ENCODE data around the gene TRIM72.
A peak's percentile ranks its signal among the peaks of the same experiment; 100 is the strongest.

TRIM72 gene

GRCh38 chr16:31183432-31184428 is 30.2 kb upstream of the TRIM72 start:
- H3K9ac ChIP-seq (ENCODE audit: low read length), result no peak overlapping the region
- H3K9me3 ChIP-seq (ENCODE audit: control insufficient read depth, insufficient read depth, low read depth, low read length), result no peaks in the 10 kb centered on the region
- H3K27ac ChIP-seq (ENCODE audit: low read depth, low read length), result no peak overlapping the region
- 0 out of 2 replicates have a peak overlapping the region, but pooled peaks have one; percentile 1 for H3K4me3 ChIP-seq (ENCODE audit: low read depth, low read length)
- no peaks in the 10 kb centered on the region for H3K27me3 ChIP-seq (ENCODE audit: control insufficient read depth, insufficient read depth, low read length)
- H3K4me1 ChIP-seq (ENCODE audit: control insufficient read depth, insufficient read depth, low read length), result peaks cover 6% of the 10 kb centered on the region; the same call in 1 of the 2 replicates
- H3K36me3 ChIP-seq (ENCODE audit: control insufficient read depth, insufficient read depth, low read length), result peaks cover 76% of the 10 kb centered on the region

DNA sequence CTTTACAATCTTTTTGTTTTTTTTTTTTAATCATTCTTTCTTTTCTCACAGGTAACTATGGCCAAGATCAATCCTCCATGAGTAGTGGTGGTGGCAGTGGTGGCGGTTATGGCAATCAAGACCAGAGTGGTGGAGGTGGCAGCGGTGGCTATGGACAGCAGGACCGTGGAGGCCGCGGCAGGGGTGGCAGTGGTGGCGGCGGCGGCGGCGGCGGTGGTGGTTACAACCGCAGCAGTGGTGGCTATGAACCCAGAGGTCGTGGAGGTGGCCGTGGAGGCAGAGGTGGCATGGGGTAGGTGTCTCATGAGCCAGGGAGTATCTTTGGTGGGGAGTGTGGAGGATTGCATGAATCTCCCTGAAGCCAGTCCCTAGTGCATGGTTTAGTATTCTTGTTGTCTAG is 29.0 kb upstream of the TRIM72 start:
- Histone ChIP-seq H3K9me3 (ENCODE audit: control insufficient read depth, insufficient read depth, low read depth, low read length) (no peaks in the 10 kb centered on the region), H3K36me3 (ENCODE audit: control insufficient read depth, insufficient read depth, low read length) (peaks cover 87% of the 10 kb centered on the region), H3K4me3 (ENCODE audit: low read depth, low read length) (no peak overlapping the region), H3K4me1 (ENCODE audit: control insufficient read depth, insufficient read depth, low read length) (0 out of 2 replicates have a peak, but pooled peaks cover 4% of the 10 kb centered on the region), H3K9ac (ENCODE audit: low read length) (no peak overlapping the region), H3K27me3 (ENCODE audit: control insufficient read depth, insufficient read depth, low read length) (no peaks in the 10 kb centered on the region), H3K27ac (ENCODE audit: low read depth, low read length) (no peak overlapping the region)

DNA sequence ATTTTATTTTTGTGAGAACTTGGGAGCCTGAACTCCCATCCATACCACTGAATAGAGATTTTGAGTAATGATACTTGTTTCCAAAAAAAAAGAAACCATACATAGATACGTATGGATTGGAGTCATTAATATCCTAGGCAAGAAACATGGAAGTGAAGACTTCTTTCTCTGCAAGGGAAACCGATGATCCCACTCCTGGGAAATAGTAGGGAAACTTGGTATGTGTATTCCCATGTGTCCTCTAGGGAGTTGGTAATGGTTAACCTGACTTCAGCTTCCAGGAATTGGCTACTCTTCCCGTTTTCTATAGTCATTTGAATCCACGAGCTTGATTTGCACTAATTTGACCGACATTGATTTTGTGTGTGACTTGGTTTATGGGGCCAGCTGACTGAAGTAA is 28.6 kb upstream of the TRIM72 start:
- H3K4me1 ChIP-seq (ENCODE audit: control insufficient read depth, insufficient read depth, low read length), result 0 out of 2 replicates have a peak, but pooled peaks cover 4% of the 10 kb centered on the region
- H3K9ac ChIP-seq (ENCODE audit: low read length), result no peak overlapping the region
- no peaks in the 10 kb centered on the region for H3K27me3 ChIP-seq (ENCODE audit: control insufficient read depth, insufficient read depth, low read length)
- H3K27ac ChIP-seq (ENCODE audit: low read depth, low read length), result no peak overlapping the region
- no peak overlapping the region for H3K4me3 ChIP-seq (ENCODE audit: low read depth, low read length)
- peaks cover 92% of the 10 kb centered on the region for H3K36me3 ChIP-seq (ENCODE audit: control insufficient read depth, insufficient read depth, low read length)
- no peaks in the 10 kb centered on the region for H3K9me3 ChIP-seq (ENCODE audit: control insufficient read depth, insufficient read depth, low read depth, low read length)

DNA sequence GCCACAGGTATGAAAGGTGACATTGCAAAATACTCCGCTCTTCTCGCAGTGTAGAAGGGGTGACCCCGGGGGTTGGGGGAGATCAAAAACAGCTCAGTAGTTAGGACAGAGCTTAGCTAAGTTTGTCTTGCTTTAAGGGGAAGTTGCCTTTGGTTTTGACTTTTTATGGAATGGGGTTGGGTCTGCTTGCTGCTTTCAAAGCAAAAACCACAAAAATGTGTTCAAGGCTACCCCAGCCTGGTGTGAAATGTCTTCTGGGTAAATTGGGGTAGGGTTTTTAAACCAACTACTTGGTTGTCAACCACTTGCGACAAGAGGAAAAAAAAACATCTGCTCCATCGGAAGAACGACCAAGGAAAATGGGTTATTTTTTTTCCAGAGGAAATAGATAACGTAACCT is 27.7 kb upstream of the TRIM72 start:
- H3K4me1 ChIP-seq (ENCODE audit: control insufficient read depth, insufficient read depth, low read length), result 0 out of 2 replicates have a peak, but pooled peaks cover 4% of the 10 kb centered on the region
- H3K27ac ChIP-seq (ENCODE audit: low read depth, low read length), result no peak overlapping the region
- no peaks in the 10 kb centered on the region for H3K9me3 ChIP-seq (ENCODE audit: control insufficient read depth, insufficient read depth, low read depth, low read length)
- H3K27me3 ChIP-seq (ENCODE audit: control insufficient read depth, insufficient read depth, low read length), result no peaks in the 10 kb centered on the region
- no peak overlapping the region for H3K9ac ChIP-seq (ENCODE audit: low read length)
- H3K4me3 ChIP-seq (ENCODE audit: low read depth, low read length), result no peak overlapping the region
- H3K36me3 ChIP-seq (ENCODE audit: control insufficient read depth, insufficient read depth, low read length), result peaks cover 98% of the 10 kb centered on the region

DNA sequence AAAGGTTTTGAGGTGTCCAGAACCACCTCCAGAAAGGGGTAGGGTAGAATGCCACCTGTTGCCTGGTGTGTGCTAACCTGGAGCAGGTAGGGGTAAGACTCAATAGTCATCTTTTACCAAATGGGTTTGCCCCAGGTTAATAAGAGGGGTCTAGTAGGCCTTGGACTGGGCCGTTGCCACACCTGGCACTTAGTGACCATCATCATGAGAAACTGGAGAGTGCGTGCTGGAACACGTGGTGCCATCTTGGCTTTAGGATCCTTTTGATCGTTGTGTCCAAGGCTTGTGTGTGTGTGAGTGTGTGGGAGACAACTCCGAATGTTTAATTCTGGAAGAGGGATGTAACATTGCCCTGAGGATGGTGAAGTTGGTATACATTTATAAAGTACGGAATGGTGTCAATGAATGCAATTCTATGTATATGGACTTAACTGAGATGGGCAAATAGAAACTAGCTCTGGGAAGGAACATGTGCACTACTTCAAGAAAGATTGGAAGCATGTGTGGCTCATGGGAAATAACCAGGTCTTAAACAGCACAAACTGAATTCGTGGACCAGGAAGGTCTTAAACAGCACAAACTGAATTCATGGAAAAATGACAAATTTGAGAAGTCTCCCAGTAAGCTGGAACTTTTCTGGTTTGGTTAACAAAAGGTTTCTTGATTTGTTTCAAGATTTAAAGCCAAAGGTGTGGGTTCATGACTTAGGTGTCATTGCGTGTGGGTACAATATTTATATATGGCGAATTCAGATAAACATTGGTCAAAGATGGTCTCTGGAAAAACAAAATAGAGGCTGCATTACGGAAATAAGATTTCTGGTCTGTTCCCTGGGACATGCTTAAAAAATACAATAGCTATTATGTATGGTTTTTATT is 26.8 kb upstream of the TRIM72 start:
- Histone ChIP-seq H3K9ac (ENCODE audit: low read length) (no peak overlapping the region), H3K4me3 (ENCODE audit: low read depth, low read length) (no peak overlapping the region), H3K4me1 (ENCODE audit: control insufficient read depth, insufficient read depth, low read length) (0 out of 2 replicates have a peak, but pooled peaks cover 4% of the 10 kb centered on the region), H3K27ac (ENCODE audit: low read depth, low read length) (no peak overlapping the region), H3K27me3 (ENCODE audit: control insufficient read depth, insufficient read depth, low read length) (no peaks in the 10 kb centered on the region), H3K36me3 (ENCODE audit: control insufficient read depth, insufficient read depth, low read length) (peaks cover 100% of the 10 kb centered on the region), H3K9me3 (ENCODE audit: control insufficient read depth, insufficient read depth, low read depth, low read length) (no peaks in the 10 kb centered on the region)

DNA sequence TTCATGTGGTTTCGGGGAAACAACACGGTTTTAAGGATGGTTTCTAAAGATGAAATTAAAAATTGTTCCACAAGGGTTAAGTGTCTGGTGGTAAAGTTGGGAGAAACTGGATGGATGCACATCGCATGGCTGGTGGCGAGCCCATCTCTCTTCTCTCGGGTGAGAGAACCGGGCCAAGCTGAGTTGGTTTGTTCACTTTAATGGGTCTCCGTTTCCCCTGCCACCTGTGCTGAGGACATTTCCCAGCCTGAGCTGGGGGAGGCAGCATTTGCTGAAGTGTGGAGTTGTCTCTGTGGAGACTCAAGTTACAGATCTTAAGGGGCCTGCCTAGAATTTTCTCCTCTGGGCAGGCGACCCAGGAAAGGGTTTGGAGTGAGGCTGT is 26.1 kb upstream of the TRIM72 start:
- Histone ChIP-seq H3K9ac (ENCODE audit: low read length) (no peak overlapping the region), H3K36me3 (ENCODE audit: control insufficient read depth, insufficient read depth, low read length) (peaks cover 100% of the 10 kb centered on the region)

GRCh38 chr16:31188450-31189411 is 25.2 kb upstream of the TRIM72 start:
- H3K9me3 ChIP-seq (ENCODE audit: control insufficient read depth, insufficient read depth, low read depth, low read length), result no peaks in the 10 kb centered on the region
- H3K4me1 ChIP-seq (ENCODE audit: control insufficient read depth, insufficient read depth, low read length), result 0 out of 2 replicates have a peak, but pooled peaks cover 3% of the 10 kb centered on the region
- no peak overlapping the region for H3K4me3 ChIP-seq (ENCODE audit: low read depth, low read length)
- no peaks in the 10 kb centered on the region for H3K27me3 ChIP-seq (ENCODE audit: control insufficient read depth, insufficient read depth, low read length)
- H3K27ac ChIP-seq (ENCODE audit: low read depth, low read length), result no peak overlapping the region
- no peak overlapping the region for H3K9ac ChIP-seq (ENCODE audit: low read length)
- H3K36me3 ChIP-seq (ENCODE audit: control insufficient read depth, insufficient read depth, low read length), result peaks cover 100% of the 10 kb centered on the region

More for the DNA sequence above, 26.1 kb upstream of the TRIM72 start:
- H3K9me3 ChIP-seq (ENCODE audit: control insufficient read depth, insufficient read depth, low read depth, low read length), result no peaks in the 10 kb centered on the region
- H3K4me1 ChIP-seq (ENCODE audit: control insufficient read depth, insufficient read depth, low read length), result 0 out of 2 replicates have a peak, but pooled peaks cover 4% of the 10 kb centered on the region
- H3K27me3 ChIP-seq (ENCODE audit: control insufficient read depth, insufficient read depth, low read length), result no peaks in the 10 kb centered on the region
- no peak overlapping the region for H3K27ac ChIP-seq (ENCODE audit: low read depth, low read length)
- no peak overlapping the region for H3K4me3 ChIP-seq (ENCODE audit: low read depth, low read length)

- Histone ChIP-seq H3K9ac (ENCODE audit: low read length) (no peak overlapping the region), H3K27ac (ENCODE audit: low read depth, low read length) (no peak overlapping the region), H3K4me1 (ENCODE audit: control insufficient read depth, insufficient read depth, low read length) (no peaks in the 10 kb centered on the region), H3K9me3 (ENCODE audit: control insufficient read depth, insufficient read depth, low read depth, low read length) (no peaks in the 10 kb centered on the region), H3K27me3 (ENCODE audit: control insufficient read depth, insufficient read depth, low read length) (no peaks in the 10 kb centered on the region), H3K36me3 (ENCODE audit: control insufficient read depth, insufficient read depth, low read length) (peaks cover 100% of the 10 kb centered on the region), H3K4me3 (ENCODE audit: low read depth, low read length) (no peak overlapping the region)
Measured at GRCh38 chr16:31189412-31189778, 24.5 kb upstream of the TRIM72 start.

GRCh38 chr16:31190061-31190460 is 23.9 kb upstream of the TRIM72 start:
- Histone ChIP-seq H3K36me3 (ENCODE audit: control insufficient read depth, insufficient read depth, low read length) (peaks cover 100% of the 10 kb centered on the region), H3K27ac (ENCODE audit: low read depth, low read length) (no peak overlapping the region), H3K9me3 (ENCODE audit: control insufficient read depth, insufficient read depth, low read depth, low read length) (no peaks in the 10 kb centered on the region), H3K9ac (ENCODE audit: low read length) (no peak overlapping the region), H3K27me3 (ENCODE audit: control insufficient read depth, insufficient read depth, low read length) (no peaks in the 10 kb centered on the region), H3K4me1 (ENCODE audit: control insufficient read depth, insufficient read depth, low read length) (no peaks in the 10 kb centered on the region), H3K4me3 (ENCODE audit: low read depth, low read length) (no peak overlapping the region)

- Histone ChIP-seq H3K4me1 (ENCODE audit: control insufficient read depth, insufficient read depth, low read length) (no peaks in the 10 kb centered on the region), H3K27me3 (ENCODE audit: control insufficient read depth, insufficient read depth, low read length) (no peaks in the 10 kb centered on the region), H3K9ac (ENCODE audit: low read length) (no peak overlapping the region), H3K27ac (ENCODE audit: low read depth, low read length) (no peak overlapping the region), H3K4me3 (ENCODE audit: low read depth, low read length) (no peak overlapping the region), H3K9me3 (ENCODE audit: control insufficient read depth, insufficient read depth, low read depth, low read length) (no peaks in the 10 kb centered on the region), H3K36me3 (ENCODE audit: control insufficient read depth, insufficient read depth, low read length) (peaks cover 100% of the 10 kb centered on the region)
Measured at GRCh38 chr16:31190818-31191444, 23.0 kb upstream of the TRIM72 start.
